Transverse colon (tissue), 4 donors: ENCODE measurements around the gene MBOAT2.

Experiments
- CTCF ChIP-seq, 5 experiments: fragments of 200-600 bp in 3 of 5; fragments of 450-650 bp in 2 of 5; sonication (generic) in 3 of 5; IDR thresholded peaks; 1 replicate in 2 of 5; 2 replicates in 3 of 5; pipeline ENCODE4 v1.5.1; 2016 to 2017; ENCODE audit warnings: antibody characterized with exemption in 5 of 5, inconsistent platforms in 3 of 5, mild to moderate bottlenecking in 2 of 5, moderate library complexity in 1 of 5
- POLR2A ChIP-seq: fragments of 450-650 bp; IDR thresholded peaks from one replicate; pipeline ENCODE4 v1.6.1; 2016; ENCODE audit warnings: antibody characterized with exemption, mild to moderate bottlenecking, moderate library complexity
- POLR2AphosphoS5 ChIP-seq, 3 donors: sonication (generic); formaldehyde crosslinking; IDR thresholded peaks; one replicate each; pipeline ENCODE4 v1.6.1; 2016; ENCODE audit warnings: antibody characterized with exemption in 3 of 3

GRCh38 chr2:8974016-8974415 lies 29.5 kb downstream of the MBOAT2 start:
- no peak for TF ChIP-seq CTCF (IDR thresholded peaks at IDR 0.05)
- no peak for TF ChIP-seq POLR2A
- TF ChIP-seq POLR2AphosphoS5 (IDR thresholded peaks at IDR 0.05): no peak
